GM18907 (cell line): Measurements from ENCODE around the gene DGCR8.
"Not testable (repeated sequence)": the region's sequence is repeated elsewhere in the genome, so short reads cannot be mapped to it uniquely, and the experiment has no call there.

Experiments used
- ATAC-seq: cut with Tn5 transposase; IDR thresholded peaks from one replicate; pipeline ENCODE4 v1.9.1; 2021; ENCODE audit warnings: mild to moderate bottlenecking, moderate library complexity; ENCODE audit not compliant: unreplicated experiment

Gene DGCR8

DNA sequence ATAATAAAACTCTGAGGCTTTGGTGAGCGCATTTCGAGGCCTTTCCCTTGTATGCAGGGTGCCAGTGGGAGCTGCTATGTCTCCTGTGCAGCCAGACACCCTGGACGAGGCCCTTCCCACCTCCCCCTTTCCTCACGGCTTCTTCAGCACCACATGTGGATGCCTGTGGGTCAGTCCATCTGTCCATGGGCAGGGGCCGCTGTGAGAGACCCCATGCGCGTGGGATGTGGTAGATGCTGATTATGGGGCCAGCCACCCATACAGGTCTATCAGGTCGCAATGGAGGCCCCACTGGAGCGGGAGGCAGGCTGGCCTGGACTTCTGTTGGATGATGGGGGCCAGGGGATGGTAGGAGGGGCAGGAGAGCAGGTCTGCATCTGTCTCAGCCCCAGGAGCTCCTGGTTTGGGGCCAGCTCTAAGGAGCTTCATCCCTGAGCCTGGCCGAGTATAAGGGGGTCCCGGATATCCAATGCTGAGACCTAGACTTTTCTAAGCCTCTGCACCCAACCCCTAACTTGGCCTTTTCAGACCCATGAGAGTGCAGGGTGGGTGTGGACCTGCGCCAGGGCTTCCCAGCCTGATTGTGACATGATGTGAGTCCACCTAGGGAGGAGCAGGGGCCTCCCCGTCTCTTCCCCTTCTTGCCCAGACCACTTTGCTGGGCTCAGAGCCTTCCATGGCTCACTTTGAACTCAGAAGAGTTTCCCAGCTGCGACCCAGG is 14.0 kb upstream of the DGCR8 start:
- ATAC-seq: no peak

DNA sequence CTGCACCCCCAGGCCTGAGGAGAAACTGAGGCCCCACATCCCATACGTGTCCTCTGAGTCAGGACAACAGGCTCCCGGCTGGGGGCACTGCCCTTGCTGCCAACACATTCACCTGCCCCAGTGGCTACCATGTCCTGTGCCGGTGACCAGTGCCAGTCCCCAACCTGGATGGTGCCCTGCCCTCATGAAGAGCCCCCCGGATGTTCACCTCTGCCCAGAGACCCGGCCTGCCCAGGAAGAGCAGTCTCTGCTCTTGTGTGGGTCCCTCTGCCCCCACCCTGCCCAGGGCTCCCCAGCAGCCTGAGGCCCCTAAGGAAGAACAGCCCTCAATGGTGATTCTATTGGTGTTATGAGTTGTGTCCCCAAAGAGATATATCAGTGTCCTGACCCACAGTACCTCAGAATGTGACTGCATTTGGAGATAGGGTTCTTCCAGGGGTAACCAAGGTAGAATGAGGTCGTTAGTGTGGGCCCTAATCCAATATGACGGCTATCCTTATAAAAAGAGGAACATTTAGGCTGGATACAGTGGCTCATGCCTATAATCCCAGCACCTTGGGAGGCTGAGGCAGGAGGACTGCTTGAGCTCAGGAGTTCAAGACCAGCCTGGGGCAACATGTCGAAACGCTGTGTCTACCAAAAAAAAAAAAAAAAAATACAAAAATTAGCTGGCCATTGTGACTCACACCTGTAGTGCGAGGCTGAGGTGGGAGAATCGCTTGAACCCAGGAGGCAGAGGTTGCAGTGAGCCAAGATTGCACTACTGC is 13.2 kb upstream of the DGCR8 start:
- ATAC-seq: no peak

DNA sequence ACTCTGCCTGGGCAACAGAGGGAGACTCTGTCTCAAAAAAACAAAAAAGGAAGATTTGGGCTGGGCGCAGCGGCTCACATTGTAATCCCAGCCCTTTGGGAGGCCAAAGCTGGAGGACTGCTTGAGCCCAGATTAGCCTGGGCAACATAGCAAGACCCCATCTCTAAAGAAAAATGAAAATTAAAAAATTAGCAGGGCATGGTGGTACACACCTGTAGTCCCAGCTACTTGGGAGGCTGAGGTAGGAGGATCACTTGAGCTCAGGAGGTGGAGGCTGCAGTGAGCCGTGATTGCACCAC is 12.7 kb upstream of the DGCR8 start:
- ATAC-seq: not testable (repeated sequence)

DNA sequence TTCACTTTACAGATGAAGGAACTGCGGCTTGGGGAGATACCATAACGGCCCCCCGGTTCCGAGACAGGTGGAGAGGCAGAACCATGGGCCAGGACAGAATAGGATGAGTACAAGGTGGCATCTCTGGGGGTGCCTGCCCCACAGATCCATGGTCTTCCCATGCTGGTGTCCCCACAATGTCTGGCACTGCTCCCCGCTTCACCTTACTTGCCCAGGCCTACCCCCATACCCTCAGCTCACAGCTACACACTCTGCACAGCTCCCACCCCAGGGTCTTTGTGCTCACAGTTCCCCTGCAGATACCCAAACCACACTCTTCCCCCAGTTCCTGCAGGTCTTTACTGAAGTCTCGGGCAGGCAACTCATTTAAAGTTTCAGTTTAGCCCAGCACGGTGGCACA is 11.4 kb upstream of the DGCR8 start:
- ATAC-seq: no peak

DNA sequence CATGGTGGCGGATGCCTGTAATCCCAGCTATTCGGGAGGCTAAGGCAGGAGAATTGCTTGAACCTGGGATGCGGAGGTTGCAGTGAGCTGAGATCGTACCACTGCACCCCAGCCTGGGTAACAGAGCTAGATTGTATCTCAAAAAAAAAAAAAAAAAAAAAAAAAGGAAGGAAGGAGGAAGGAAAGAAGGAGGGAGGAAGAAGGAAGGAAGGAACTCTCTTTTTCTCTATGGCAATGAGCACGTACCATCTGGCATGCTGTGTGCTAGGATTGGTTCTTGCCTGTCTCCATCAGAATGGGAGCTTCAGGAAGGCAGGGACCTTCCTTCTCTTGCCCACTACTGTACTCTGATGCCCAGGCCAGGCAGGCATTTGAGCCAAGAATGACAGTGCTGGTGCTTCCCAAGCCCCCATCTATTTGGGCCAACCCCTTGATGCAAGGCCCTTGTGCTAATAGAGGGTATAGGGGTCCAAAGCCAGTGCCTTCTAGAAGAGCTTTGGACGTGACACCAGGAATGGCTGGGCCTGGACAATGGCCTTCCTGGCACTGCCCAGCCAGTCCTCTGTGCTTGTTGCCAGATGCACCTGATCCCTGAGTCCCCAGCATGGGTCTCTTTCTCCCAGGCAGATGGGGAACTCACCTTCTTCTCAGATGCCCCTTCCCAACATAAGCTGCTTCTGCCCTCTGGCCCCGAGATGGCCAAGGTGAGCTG is 10.6 kb upstream of the DGCR8 start:
- no peak for ATAC-seq

DNA sequence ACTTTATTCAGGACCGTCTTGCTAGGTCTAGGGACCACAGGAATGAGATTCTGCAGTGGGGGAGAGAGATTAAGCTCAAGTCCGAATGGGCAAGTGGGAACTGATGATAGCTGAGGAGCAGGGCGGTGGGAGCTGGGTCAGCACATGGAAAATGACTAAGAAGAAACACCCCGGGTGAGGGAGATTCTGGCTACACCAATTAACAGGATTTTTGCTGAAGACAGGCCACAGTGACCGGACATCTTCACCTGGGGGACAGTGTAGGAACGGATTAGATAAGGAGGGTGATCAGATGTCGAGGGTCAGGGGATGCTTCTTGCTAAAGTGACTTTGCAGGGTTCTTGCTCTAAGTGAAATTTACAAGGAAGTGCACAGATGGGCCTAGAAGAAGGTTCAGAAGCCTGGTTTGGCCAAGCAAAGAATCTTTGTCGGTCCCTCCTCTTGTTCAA is 8.5 kb upstream of the DGCR8 start:
- ATAC-seq: no peak

DNA sequence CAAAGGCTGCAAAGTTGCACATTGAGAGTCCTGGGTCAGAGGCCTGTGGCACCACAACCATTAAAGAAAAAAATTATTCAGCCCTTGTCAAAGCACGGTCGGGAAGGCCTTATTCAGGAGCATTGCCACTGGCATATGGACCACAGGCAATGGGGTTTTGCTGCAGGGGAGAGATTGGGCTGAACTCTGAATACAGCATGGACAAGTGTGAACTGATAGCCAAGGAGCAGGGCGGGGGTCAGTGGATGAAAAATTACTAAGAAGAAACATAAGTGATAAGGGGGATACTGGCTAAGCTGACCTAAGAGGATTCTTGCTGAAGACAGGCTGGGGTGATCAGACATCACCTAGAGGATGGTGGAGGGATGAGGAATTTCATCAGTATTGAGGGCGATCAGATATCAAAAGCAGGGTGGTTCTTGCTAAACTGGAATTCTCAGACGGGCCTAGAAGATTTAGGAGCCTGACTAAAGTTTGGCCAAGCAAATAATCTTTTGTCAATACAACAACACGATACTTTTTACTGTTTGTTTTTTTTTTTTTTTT is 3.3 kb upstream of the DGCR8 start:
- ATAC-seq: no peak

DNA sequence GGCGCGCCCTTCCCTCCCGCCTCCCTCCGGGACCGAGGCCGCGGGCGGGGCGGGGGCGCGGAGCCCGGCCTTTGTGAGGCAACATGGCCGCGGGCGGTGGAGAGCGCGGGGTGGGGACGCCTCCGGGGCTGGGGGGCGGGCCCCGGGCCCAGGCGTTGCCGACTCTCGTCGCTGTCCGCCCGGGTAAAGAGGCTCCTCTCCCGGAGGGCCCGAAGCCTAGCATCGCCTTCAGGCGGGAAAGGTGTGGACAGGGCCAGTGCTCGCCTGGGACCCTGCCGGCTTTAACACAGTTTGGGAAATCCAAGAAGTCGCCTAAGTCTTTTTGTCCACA is 369 bp downstream of the DGCR8 start:
- ATAC-seq: peak; percentile 60

DNA sequence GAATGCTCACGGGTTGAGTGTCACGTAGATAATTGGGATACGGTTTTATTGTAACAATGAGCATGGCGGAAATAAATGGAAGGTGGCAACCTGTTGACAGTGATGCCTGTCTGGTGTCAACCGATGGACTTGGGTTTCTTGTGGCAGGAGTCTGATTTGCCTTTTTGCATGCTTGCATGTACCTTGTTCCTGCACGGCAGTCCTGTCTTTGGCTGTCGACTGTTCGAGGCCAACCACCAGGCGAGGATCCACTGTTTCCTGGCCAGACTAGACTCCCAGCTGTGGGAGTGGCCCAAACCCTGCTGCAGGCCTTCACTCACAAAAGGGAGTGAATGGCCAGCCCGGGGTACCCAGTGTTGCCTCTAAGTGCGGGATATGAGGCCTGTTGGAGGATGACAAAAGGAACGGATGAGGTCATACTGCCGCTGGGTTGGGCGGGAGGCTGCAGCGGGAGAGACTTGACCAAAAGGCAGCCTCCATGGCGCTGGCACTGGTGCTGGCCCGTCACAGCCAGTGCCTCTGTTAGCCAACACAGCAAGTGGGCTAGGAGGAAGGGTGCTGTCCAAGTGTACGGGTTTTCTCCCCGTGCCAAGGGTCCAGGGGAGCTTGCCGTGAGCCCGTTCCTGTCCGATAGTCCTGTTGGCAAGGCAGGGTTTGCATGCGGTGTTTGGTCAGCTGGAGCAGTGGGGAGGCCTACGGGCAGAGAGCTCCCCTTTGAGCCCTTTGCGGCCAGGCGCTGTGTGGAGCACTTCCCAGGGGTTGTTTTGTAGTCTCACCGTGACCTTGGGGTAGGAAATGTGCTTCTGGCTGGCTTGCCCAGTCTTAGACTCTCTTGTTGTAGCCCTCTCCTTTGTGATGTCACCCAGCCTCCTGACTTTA is 974 bp downstream of the DGCR8 start:
- peak; percentile 1 for ATAC-seq

DNA sequence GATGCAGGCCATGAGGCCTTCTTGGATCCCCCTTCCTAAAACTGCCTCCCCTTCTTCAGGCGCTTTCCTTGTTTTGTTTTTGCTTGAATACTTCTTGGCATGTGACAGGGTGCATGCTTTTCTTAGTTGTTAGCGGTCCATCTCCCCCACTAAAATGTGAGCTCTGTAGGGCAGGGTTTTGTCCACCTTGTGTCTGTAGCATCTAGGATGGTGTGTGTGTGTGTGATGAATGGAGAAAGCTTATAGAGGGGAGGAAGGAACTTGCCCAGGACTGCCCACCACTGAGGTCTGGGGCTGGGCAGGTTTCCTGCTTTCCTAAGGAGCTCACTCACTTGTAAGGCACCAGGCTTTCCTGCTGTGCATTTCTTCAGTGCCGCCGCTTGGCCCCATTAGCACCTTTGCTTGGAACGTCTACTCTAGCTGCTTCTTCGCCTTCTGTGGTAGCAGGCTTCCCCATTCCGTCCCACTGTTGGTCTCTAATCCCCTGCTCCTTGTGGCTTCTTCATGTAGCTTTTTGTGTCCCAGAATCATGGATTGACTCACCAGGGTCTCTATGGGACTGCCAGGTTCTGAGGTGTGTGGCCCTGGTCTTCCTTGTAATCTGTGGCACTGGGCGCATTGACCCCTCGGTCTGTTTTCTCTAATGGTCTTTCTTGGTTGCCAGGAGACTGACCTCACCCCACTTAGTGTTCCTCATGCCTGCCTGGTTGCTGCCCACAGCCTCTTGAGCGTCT is 3.3 kb downstream of the DGCR8 start:
- no peak for ATAC-seq

DNA sequence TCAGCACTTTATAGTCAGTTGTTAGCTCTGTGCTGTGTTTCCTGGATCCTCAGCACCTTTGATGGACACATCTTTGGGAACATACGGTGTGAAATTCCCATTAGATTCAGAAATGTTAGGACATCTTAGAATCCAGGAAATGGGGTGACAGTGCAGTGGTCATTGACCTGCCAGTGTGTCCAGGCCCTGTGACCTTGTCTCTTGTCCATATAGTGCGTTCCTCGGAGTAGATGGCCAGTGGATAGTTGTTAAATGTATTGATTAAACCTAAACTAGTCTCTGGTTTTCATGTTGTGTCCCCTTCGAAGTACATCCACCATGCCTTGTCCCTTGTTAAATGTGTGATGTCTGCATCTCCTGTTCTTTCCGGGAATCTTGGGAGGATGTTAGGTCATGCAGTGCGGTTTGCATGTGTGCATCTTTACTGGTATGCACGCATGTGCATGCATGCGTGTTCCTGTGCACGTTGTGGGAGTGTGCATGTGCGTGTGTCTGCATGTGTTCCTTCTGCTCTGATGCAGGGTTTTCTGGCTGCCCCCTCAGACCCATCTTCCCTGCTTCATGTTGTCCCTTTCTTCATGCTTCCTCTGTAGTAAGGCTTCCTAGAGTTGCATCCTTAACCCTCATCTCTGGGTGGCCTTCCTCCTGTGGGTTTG is 4.0 kb downstream of the DGCR8 start:
- no peak for ATAC-seq

DNA sequence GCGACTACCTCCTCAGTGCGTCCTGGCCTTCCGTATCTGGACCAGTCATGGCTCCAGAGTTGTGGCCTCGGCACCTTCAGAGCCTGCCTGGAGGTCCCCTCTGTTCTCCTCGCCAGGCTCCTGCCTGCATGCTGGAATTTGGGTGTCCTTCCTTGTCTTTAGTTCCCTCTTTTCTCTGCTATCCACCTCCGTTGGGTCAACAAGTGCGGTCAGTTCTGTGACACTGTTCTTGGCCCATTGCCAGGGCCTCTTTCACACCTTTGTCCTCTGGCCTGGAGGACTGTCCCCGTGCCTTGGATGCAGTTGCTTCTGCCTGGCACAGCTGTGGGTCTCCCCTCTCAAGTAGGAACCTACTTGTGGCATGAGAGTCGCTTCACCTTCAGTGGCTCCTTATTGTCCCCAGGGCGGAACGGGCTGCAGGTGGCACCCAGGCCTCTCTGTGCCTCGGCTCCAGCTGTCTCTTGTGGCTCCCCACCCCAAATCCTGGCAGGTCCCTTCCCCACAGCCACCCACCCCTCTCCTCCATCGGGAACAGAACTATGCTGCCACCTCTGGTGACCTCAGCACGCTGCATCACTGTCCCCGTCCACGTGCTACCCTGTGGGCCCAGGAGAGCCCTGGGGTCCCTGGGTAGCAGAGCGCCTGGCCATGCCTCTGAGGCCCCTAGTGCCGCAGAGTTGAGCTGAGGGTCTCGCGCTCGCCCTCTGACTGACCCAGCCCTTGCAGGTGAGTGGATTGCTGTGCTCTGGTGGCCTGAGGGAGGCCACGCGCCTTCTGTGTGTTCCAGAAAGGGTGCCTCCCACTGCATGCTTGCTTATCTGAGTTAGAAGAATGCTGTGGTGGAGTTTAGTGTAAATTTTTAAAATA is 4.7 kb downstream of the DGCR8 start:
- no peak for ATAC-seq

DNA sequence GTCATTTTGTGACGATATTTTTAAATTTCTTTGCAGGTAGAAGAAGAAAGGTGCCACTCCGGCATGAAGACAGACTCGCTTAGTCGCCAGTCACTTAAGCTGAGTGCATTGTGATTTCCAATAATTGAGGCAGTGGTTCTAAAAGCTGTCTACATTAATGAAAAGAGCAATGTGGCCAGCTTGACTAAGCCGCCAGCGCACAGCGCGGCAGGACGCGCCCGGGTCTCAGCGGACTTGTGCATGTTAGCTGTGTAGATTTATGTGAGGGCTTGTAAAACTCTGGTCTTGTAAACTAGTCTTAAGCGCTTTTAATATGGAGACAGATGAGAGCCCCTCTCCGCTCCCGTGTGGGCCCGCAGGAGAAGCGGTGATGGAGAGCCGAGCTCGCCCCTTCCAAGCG is 5.6 kb downstream of the DGCR8 start:
- ATAC-seq: no peak

DNA sequence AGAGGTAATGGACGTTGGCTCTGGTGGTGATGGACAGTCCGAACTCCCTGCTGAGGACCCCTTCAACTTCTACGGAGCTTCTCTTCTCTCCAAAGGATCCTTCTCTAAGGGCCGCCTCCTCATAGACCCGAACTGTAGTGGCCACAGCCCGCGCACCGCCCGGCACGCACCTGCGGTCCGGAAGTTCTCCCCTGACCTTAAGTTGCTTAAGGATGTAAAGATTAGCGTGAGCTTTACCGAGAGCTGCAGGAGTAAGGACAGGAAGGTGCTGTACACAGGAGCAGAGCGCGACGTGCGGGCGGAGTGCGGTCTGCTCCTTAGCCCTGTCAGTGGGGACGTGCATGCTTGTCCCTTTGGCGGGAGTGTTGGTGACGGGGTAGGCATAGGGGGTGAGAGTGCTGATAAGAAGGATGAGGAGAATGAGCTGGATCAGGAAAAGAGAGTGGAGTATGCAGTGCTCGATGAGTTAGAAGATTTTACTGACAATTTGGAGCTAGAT is 6.1 kb downstream of the DGCR8 start:
- ATAC-seq: no peak

DNA sequence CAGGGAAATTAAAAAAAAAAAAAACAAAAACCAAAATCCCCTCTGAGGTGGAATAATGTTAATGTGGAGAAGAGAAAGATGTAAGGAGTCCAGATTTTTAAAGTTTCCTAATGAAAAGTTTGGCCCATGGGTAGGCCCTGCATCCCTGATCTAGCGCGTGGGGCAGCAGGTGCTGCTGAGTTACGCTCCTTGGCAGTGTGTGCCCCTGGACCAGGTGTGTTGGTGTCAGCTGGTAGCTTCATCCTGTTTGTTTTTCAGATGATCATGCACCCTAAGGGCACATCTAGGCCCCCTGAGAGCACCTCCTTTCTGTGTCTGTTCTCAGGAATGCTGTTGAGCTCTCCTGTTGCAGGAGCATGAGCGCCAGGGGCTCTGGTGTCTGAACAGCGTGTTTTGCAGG is 6.7 kb downstream of the DGCR8 start:
- ATAC-seq: no peak

DNA sequence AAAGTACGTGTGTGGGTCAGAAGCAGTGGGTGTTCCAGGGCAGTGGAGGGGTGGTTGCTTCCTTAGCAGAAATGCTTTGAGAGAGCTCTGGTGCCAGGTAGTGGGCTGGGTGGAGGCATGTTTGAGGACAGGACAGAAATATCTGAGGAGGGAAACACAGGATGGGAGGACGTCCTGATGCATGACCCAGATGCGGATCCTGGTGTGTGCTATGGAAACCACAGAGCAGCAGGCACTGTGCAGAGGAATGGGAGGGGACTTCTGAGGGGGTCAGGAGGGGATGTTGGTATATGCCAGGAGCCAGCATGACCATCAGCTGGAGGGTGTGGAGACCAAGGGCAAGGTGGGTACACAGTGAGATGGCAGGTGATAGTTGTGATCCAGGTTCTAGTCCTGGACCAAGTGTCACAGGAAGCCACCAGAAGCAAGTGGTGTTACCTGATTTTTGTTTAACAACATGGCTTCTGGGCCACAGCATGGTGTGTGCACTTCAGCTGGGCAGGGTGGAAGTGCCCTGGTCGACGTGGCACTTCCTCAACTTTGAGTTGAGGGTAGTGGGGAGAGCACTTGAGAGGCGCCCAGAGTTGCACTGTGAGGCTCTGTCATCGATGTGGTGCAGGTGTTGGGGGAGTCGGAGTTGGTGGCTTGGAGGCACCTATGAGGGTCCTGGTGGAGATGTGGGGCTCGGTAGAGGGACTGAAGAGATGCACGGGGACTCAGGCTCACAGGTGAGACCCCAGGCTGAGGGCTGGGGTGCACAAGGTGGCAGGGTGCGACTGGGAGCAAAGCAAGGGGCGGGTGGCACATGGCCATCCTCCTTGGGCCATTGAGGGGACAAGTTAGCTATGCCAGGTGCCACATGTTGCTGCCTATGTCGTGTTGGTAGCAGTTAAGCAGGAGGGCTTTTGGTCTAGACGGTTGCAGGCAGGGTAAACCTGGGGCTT is 7.5 kb downstream of the DGCR8 start:
- no peak for ATAC-seq

DNA sequence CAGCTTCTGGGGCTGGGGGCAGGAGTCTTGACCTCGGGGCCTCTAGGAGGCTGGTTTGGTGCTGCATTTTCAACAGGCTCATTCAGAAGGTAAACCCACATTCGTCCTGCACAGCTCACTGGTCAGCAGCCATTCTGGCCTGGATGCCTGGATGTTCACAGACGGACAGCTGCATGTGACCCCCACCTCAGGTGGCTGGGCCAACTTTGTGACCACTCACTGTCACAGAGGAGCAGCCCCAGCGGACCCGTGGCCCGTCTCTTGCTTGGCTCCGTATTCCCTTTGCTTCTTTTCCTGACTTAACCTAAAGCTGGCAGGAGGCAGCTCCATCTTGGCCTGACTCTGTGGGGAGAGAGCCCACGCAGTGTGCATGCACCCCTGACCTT is 8.2 kb downstream of the DGCR8 start:
- no peak for ATAC-seq
